ENCODE measurements around the gene POU4F1. TPM values are rescaled to one million over a fixed set of nuclear protein-coding genes. Genes with fewer than 3 reads are reported as not detected.

The POU4F1 gene
- total RNA-seq, 1 donor from 2014 or later: 0.04 TPM

- Mint-ChIP-seq H3K36me3 (ENCODE audit: low read depth) (peaks cover 72% of the 10 kb centered on the region), H3K9me3 (no peaks in the 10 kb centered on the region), H3K27me3 (no peaks in the 10 kb centered on the region), H3K4me1 (no peaks in the 10 kb centered on the region), H3K27ac (no peak overlapping the region), H3K4me3 (no peak overlapping the region)
- ChIA-PET CTCF (no interaction called here), POLR2A (no interaction called here)
- no peak for DNase-seq
- TF ChIP-seq CTCF (IDR thresholded peaks at IDR 0.05): no peak
- no peak for ATAC-seq (ENCODE audit: low read depth)
- intact Hi-C loops (cut with micrococcal nuclease): no loop called here
These were observed 22.0 kb upstream of the POU4F1 start for GRCh38 chr13:78625384-78625783.

- TF ChIP-seq CTCF (IDR thresholded peaks at IDR 0.05): no peak
- peaks cover 63% of the 10 kb centered on the region for H3K36me3 Mint-ChIP-seq (ENCODE audit: low read depth)
- H3K27ac Mint-ChIP-seq: no peak overlapping the region
These were observed 19.8 kb upstream of the POU4F1 start for GRCh38 chr13:78623132-78623531.

GRCh38 chr13:78620936-78621470 is 17.7 kb upstream of the POU4F1 start:
- POLR2A ChIA-PET: no interaction called here

More at GRCh38 chr13:78623132-78623531, 19.8 kb upstream of the POU4F1 start:
- ChIA-PET POLR2A (no interaction called here), CTCF (no interaction called here)
- Mint-ChIP-seq H3K4me1 (no peaks in the 10 kb centered on the region), H3K4me3 (no peak overlapping the region), H3K27me3 (no peaks in the 10 kb centered on the region), H3K9me3 (no peaks in the 10 kb centered on the region)
- no peak for DNase-seq
- no peak for ATAC-seq (ENCODE audit: low read depth)
- intact Hi-C loops (cut with micrococcal nuclease): no loop called here

GRCh38 chr13:78618411-78618810 is 15.1 kb upstream of the POU4F1 start:
- CTCF ChIA-PET: no interaction called here
- TF ChIP-seq CTCF (IDR thresholded peaks at IDR 0.05): no peak
- no peak for ATAC-seq (ENCODE audit: low read depth)
- Mint-ChIP-seq H3K4me1 (no peaks in the 10 kb centered on the region), H3K9me3 (no peaks in the 10 kb centered on the region), H3K36me3 (ENCODE audit: low read depth) (peaks cover 65% of the 10 kb centered on the region), H3K4me3 (no peak overlapping the region), H3K27ac (no peak overlapping the region), H3K27me3 (no peaks in the 10 kb centered on the region)
- intact Hi-C loops (cut with micrococcal nuclease): no loop called here
- POLR2A ChIA-PET: no interaction called here
- DNase-seq: no peak

More at GRCh38 chr13:78620936-78621470, 17.7 kb upstream of the POU4F1 start:
- no peak for ATAC-seq (ENCODE audit: low read depth)
- no peak for DNase-seq
- H3K27me3 Mint-ChIP-seq: no peaks in the 10 kb centered on the region
- H3K27ac Mint-ChIP-seq: no peak overlapping the region
- no peak overlapping the region for H3K4me3 Mint-ChIP-seq
- H3K9me3 Mint-ChIP-seq: no peaks in the 10 kb centered on the region
- peaks cover 63% of the 10 kb centered on the region for H3K36me3 Mint-ChIP-seq (ENCODE audit: low read depth)
- no peak for TF ChIP-seq CTCF (IDR thresholded peaks at IDR 0.05)
- intact Hi-C loops (cut with micrococcal nuclease): no loop called here
- H3K4me1 Mint-ChIP-seq: no peaks in the 10 kb centered on the region
- CTCF ChIA-PET: no interaction called here

GRCh38 chr13:78611040-78611439 is 7.7 kb upstream of the POU4F1 start:
- Mint-ChIP-seq H3K4me1 (peaks cover 41% of the 10 kb centered on the region), H3K36me3 (ENCODE audit: low read depth) (peaks cover 17% of the 10 kb centered on the region), H3K27ac (no peak overlapping the region), H3K9me3 (no peaks in the 10 kb centered on the region), H3K27me3 (peaks cover 42% of the 10 kb centered on the region), H3K4me3 (no peak overlapping the region)
- intact Hi-C loops (cut with micrococcal nuclease): no loop called here
- ATAC-seq (ENCODE audit: low read depth) (no peak), DNase-seq (no peak)
- POLR2A ChIA-PET: no interaction called here
- CTCF ChIA-PET: no interaction called here
- no peak for TF ChIP-seq CTCF (IDR thresholded peaks at IDR 0.05)
